Osteoblast (primary cell): Measurements from ENCODE around the gene PIK3R2. TPM values are rescaled to one million over a fixed set of nuclear protein-coding genes. Genes with fewer than 3 reads are reported as not detected.
"Not testable (repeated sequence)": the region's sequence is repeated elsewhere in the genome, so short reads cannot be mapped to it uniquely, and the experiment has no call there.

ENCODE experiments used
- DNase-seq: peaks from one replicate; pipeline ENCODE4 v3.0.0; 2011; ENCODE audit warnings: low spot score, mixed read lengths; ENCODE audit not compliant: insufficient read length; ENCODE audit errors: missing footprints
- H2AFZ ChIP-seq: 2 replicates; pipeline ENCODE4 v1.6.0; 2011; ENCODE audit warnings: mild to moderate bottlenecking, low read length
- H3K27ac ChIP-seq: 2 replicates; pipeline ENCODE4 v1.5.1; 2011; ENCODE audit warnings: mild to moderate bottlenecking, low read depth, low read length, moderate library complexity
- H3K27me3 ChIP-seq: 2 replicates; pipeline ENCODE4 v1.6.0; 2012; ENCODE audit warnings: mild to moderate bottlenecking, control low read depth, inconsistent platforms, low read length, moderate library complexity; ENCODE audit not compliant: insufficient read depth
- H3K36me3 ChIP-seq: 2 replicates; pipeline ENCODE4 v1.5.1; 2011; ENCODE audit warnings: mild to moderate bottlenecking, low read length, control low read depth, moderate library complexity; ENCODE audit not compliant: insufficient read depth
- H3K4me1 ChIP-seq: 2 replicates; pipeline ENCODE4 v1.5.1; 2011; ENCODE audit warnings: mild to moderate bottlenecking, low read length, control low read depth, moderate library complexity; ENCODE audit not compliant: insufficient read depth
- H3K4me2 ChIP-seq: 2 replicates; pipeline ENCODE4 v1.6.0; 2011; ENCODE audit warnings: mild to moderate bottlenecking, low read length; ENCODE audit not compliant: insufficient read depth
- H3K4me3 ChIP-seq: fragments of 200-600 bp; sonication (generic); 3 replicates; pipeline ENCODE4 v1.5.1; 2012; ENCODE audit warnings: mild to moderate bottlenecking, low read length, inconsistent platforms; ENCODE audit not compliant: insufficient read depth
- H3K79me2 ChIP-seq: 2 replicates; pipeline ENCODE4 v1.6.0; 2012; ENCODE audit warnings: mild to moderate bottlenecking, low read length, control low read depth, inconsistent platforms; ENCODE audit not compliant: insufficient read depth
- H3K9me3 ChIP-seq: 2 replicates; pipeline ENCODE4 v1.5.1; 2011; ENCODE audit warnings: low read depth, low read length, control low read depth
- H4K20me1 ChIP-seq: 2 replicates; pipeline ENCODE4 v1.6.0; 2012; ENCODE audit warnings: mild to moderate bottlenecking, low read length, control low read depth; ENCODE audit not compliant: insufficient read depth
- CTCF ChIP-seq: IDR thresholded peaks from 2 replicates; pipeline ENCODE4 v1.5.1; 2011; ENCODE audit warnings: mild to moderate bottlenecking, low read depth, low read length, moderate library complexity; ENCODE audit errors: extremely low read depth
- total RNA-seq: library from RNA; depleted of rRNA; stranded (reverse); fragments of >200 nt; gene quantifications from 2 replicates; pipeline ENCODE4 v1.2.3, GENCODE V29; 2012

PIK3R2 gene
- total RNA-seq, 1 donor: 25.7 TPM

- Histone ChIP-seq H3K4me2 (peak overlapping the region; percentile 82), H3K4me3 (peak overlapping the region; percentile 81), H4K20me1 (peaks cover 14% of the 10 kb centered on the region), H3K36me3 (peaks cover 1% of the 10 kb centered on the region), H3K9me3 (no peaks in the 10 kb centered on the region), H3K27ac (peak overlapping the region; percentile 97), H3K4me1 (peaks cover 24% of the 10 kb centered on the region), H2AFZ (peak overlapping the region; percentile 69), H3K79me2 (peaks cover 16% of the 10 kb centered on the region), H3K27me3 (no peaks in the 10 kb centered on the region)
- no peak for TF ChIP-seq CTCF
- DNase-seq: peak; percentile 93
Observed at GRCh38 chr19:18205200-18205892, 52.4 kb downstream of the PIK3R2 start.

GRCh38 chr19:18206018-18206417, 53.1 kb downstream of the PIK3R2 start:
- no peak overlapping the region for H3K4me3 ChIP-seq
- no peak for TF ChIP-seq CTCF
- peaks cover 14% of the 10 kb centered on the region for H4K20me1 ChIP-seq
- H3K4me2 ChIP-seq: peak overlapping the region; percentile 82
- peak overlapping the region; percentile 97 for H3K27ac ChIP-seq
- DNase-seq: no peak
- H3K36me3 ChIP-seq: no peaks in the 10 kb centered on the region
- no peaks in the 10 kb centered on the region for H3K27me3 ChIP-seq
- H3K9me3 ChIP-seq: no peaks in the 10 kb centered on the region
- peaks cover 16% of the 10 kb centered on the region for H3K79me2 ChIP-seq
- peaks cover 24% of the 10 kb centered on the region for H3K4me1 ChIP-seq
- H2AFZ ChIP-seq: no peak overlapping the region

GRCh38 chr19:18208098-18208951, 55.4 kb downstream of the PIK3R2 start:
- no peaks in the 10 kb centered on the region for H3K9me3 ChIP-seq
- peak overlapping the region; percentile 65 for H3K4me2 ChIP-seq
- peaks cover 4% of the 10 kb centered on the region for H3K79me2 ChIP-seq
- H2AFZ ChIP-seq: peak overlapping the region; percentile 51
- peak; percentile 31 for TF ChIP-seq CTCF
- no peaks in the 10 kb centered on the region for H3K27me3 ChIP-seq
- peaks cover 2% of the 10 kb centered on the region for H4K20me1 ChIP-seq
- H3K36me3 ChIP-seq: no peaks in the 10 kb centered on the region
- H3K27ac ChIP-seq: peak overlapping the region; percentile 69
- H3K4me3 ChIP-seq: peak overlapping the region; percentile 38
- DNase-seq: peak; percentile 97
- peaks cover 17% of the 10 kb centered on the region for H3K4me1 ChIP-seq

GRCh38 chr19:18209912-18210311, 56.9 kb downstream of the PIK3R2 start:
- not testable (repeated sequence) for H3K27ac ChIP-seq, H3K79me2 ChIP-seq, H4K20me1 ChIP-seq, DNase-seq, H2AFZ ChIP-seq, H3K4me3 ChIP-seq, H3K4me2 ChIP-seq, H3K9me3 ChIP-seq, H3K27me3 ChIP-seq, H3K36me3 ChIP-seq
- H3K4me1 ChIP-seq: peaks cover 19% of the 10 kb centered on the region
